ENCODE data around the gene ZKSCAN3. TPM values are rescaled to one million over a fixed set of nuclear protein-coding genes. Genes with fewer than 3 reads are reported as not detected.
"Not testable (repeated sequence)": the region's sequence is repeated elsewhere in the genome, so short reads cannot be mapped to it uniquely, and the experiment has no call there.

Gene ZKSCAN3
- total and polyA plus RNA-seq, 11 donors: 1.5 to 7.9 (median 4.9) TPM

DNA sequence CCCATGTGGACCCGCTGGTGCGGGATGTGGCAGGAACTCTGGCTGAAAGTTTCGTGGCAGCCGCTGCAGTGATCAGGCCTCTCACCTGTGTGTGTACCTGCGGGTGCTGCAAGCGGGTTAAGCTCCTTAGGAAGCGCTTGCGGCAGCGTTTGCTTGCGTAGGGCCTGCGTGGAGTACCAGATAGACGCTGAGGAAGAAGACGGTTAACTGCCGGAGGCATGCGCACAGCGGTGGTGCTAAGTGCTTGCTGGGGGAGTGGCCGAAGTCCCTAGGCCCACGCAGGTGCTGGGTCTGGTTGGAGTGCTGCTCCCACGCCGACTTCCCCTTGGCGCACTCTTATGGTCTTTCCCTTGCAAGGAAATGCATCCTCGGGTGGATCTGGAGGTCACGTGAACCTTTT, 36.8 kb upstream of the ZKSCAN3 start:
- WGBS, 4 donors: 86 to 90% (median 88%) methylated on average over 23 of the region's 23 CpGs
- no peak for DNase-seq
- intact Hi-C loops (cut with DNase I): no loop called here

DNA sequence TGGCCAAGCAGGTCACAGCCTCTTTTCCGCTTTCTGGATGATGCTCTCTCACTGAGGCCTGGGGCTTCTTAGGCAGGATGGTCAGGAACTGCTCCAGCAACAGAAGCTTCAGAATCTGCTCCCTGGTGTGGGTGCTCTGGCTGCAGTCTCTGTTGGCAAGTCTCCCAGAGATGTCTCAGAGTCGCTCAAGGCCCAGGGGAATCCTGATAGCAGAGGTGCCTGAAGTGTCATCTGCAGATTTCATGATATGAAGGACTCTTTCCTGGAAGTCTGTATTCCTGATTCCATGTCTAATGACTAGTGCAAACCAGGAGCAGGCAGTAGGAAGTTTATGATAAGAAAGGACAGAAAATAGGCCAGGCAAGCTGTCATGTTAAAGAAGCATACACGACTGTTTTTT, 34.1 kb upstream of the ZKSCAN3 start:
- Histone ChIP-seq H3K9me3 (peaks cover 0 to 6% (median 0%) of the 10 kb centered on the region in 12 donors), H3K4me1 (no peaks in the 10 kb centered on the region), H3K36me3 (peaks cover 0 to 5% (median 0%) of the 10 kb centered on the region in 9 donors), H3K27ac (no peak overlapping the region), H3K27me3 (no peaks in the 10 kb centered on the region), H3K4me3 (no peak overlapping the region)
- no peak for TF ChIP-seq POLR2A (IDR thresholded peaks at IDR 0.05)
- TF ChIP-seq, protein P1, sequence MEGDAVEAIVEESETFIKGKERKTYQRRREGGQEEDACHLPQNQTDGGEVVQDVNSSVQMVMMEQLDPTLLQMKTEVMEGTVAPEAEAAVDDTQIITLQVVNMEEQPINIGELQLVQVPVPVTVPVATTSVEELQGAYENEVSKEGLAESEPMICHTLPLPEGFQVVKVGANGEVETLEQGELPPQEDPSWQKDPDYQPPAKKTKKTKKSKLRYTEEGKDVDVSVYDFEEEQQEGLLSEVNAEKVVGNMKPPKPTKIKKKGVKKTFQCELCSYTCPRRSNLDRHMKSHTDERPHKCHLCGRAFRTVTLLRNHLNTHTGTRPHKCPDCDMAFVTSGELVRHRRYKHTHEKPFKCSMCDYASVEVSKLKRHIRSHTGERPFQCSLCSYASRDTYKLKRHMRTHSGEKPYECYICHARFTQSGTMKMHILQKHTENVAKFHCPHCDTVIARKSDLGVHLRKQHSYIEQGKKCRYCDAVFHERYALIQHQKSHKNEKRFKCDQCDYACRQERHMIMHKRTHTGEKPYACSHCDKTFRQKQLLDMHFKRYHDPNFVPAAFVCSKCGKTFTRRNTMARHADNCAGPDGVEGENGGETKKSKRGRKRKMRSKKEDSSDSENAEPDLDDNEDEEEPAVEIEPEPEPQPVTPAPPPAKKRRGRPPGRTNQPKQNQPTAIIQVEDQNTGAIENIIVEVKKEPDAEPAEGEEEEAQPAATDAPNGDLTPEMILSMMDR (IDR thresholded peaks at IDR 0.05): no peak
- ATAC-seq (no peak), DNase-seq (no peak)
- 47 to 58% (median 54%) methylated on average over 3 of the region's 3 CpGs for WGBS, 4 donors
- intact Hi-C loops (cut with DNase I): no loop called here

More for the DNA sequence above, 36.8 kb upstream of the ZKSCAN3 start:
- H3K27ac ChIP-seq: no peak overlapping the region
- no peaks in the 10 kb centered on the region for H3K27me3 ChIP-seq
- peaks cover 0 to 12% (median 0%) of the 10 kb centered on the region in 12 donors for H3K9me3 ChIP-seq
- no peak for ATAC-seq
- TF ChIP-seq, protein P1 (IDR thresholded peaks at IDR 0.05): no peak
- no peak for TF ChIP-seq POLR2A (IDR thresholded peaks at IDR 0.05)
- no peaks in the 10 kb centered on the region for H3K4me1 ChIP-seq
- H3K36me3 ChIP-seq: peaks cover 0 to 5% (median 0%) of the 10 kb centered on the region in 9 donors
- H3K4me3 ChIP-seq: no peak overlapping the region

GRCh38 chr6:28317866-28318265, 31.9 kb upstream of the ZKSCAN3 start:
- not testable (repeated sequence) for ATAC-seq

DNA sequence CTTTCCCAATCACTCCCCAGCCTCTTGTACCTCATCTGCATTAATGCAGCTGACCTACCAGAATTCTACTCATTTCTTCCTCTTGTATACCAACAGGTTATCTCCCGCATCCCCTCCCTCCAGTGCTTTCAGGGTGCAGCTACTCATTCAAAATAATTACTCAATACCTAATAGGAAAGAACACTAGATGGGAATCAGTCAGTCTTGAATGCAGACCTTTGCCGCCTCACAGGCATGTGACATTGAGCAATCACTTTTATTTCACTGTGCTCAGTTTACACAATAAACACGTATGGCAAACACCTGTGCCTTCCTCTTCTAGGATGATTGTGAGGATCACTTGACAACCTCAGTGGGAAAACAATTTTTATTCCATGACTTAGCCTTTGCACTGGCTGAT, 27.1 kb upstream of the ZKSCAN3 start:
- Histone ChIP-seq H3K27ac (no peak overlapping the region), H3K4me1 (no peaks in the 10 kb centered on the region), H3K36me3 (peaks cover 12 to 46% (median 34%) of the 10 kb centered on the region in 9 donors), H3K27me3 (no peaks in the 10 kb centered on the region), H3K4me3 (no peak overlapping the region), H3K9me3 (peaks cover 0 to 52% (median 29%) of the 10 kb centered on the region in 12 donors)
- intact Hi-C loops (cut with DNase I): no loop called here
- ATAC-seq (no peak), DNase-seq (no peak)
- 92 to 97% (median 94%) methylated on average over 3 of the region's 3 CpGs for WGBS, 4 donors
- TF ChIP-seq POLR2A (IDR thresholded peaks at IDR 0.05): no peak
- TF ChIP-seq, protein P1 (IDR thresholded peaks at IDR 0.05): no peak

More at GRCh38 chr6:28317866-28318265, 31.9 kb upstream of the ZKSCAN3 start:
- H3K4me3 ChIP-seq; H3K4me1 ChIP-seq; H3K27me3 ChIP-seq; DNase-seq; H3K27ac ChIP-seq; H3K36me3 ChIP-seq; intact Hi-C loops (cut with DNase I): not testable (repeated sequence)
- peaks cover 0 to 14% (median 2%) of the 10 kb centered on the region in 12 donors for H3K9me3 ChIP-seq
- 93 to 97% (median 94%) methylated on average over 8 of the region's 8 CpGs for WGBS, 4 donors

DNA sequence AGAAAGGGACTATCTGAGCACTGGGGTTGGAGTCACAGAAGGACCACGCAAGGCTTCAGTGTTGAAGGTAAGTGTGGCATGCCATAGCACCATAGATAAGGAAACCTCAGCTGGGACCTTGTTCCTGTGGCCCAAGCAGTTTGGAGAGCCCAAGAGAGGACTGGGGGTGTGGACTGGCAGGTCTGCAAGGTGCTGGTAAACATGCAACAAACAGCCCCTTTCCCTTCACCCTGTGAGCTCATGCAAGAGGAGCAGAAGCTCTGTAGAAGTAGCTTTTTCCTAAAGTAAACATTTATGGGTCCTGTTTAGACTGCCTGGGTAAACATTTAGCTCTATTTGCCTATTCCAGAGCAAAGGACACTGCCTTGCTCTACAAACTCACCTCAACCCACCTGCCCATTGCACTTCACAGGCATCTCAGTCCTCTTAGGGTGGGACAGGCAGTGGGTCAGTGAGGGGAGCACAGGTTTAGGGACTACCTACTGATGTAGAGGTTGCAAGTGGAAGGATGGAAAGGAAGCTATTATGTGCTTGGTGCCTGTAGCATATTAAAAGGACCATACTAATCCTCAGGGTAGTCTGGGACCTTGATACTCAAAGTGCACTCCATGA, 25.8 kb upstream of the ZKSCAN3 start:
- no peak for ATAC-seq
- Histone ChIP-seq H3K9me3 (peaks cover 0 to 63% (median 34%) of the 10 kb centered on the region in 12 donors), H3K36me3 (peaks cover 12 to 58% (median 35%) of the 10 kb centered on the region in 9 donors), H3K27ac (no peak overlapping the region), H3K4me3 (no peak overlapping the region), H3K4me1 (no peaks in the 10 kb centered on the region), H3K27me3 (no peaks in the 10 kb centered on the region)
- 95 to 100% (median 97%) methylated on average over 1 of the region's 1 CpG for WGBS, 4 donors
- TF ChIP-seq POLR2A (IDR thresholded peaks at IDR 0.05): no peak
- TF ChIP-seq, protein P1 (IDR thresholded peaks at IDR 0.05): no peak
- intact Hi-C loops (cut with DNase I): no loop called here
- DNase-seq: no peak
